Erythroblast (primary cell): ENCODE measurements around the gene PRPF6.

Experiments
- DNase-seq, 2 experiments: peaks; one replicate each; lab custom pipeline; 2025; lab: John Stamatoyannopoulos, UW
- GATA1 ChIP-seq: IDR thresholded peaks from 2 replicates; pipeline ENCODE4 v1.6.1; 2011; ENCODE audit warnings: low read depth, mild to moderate bottlenecking, control low read depth, low read length, moderate library complexity
- POLR2A ChIP-seq: IDR thresholded peaks from 2 replicates; pipeline ENCODE4 v1.6.1; 2011; ENCODE audit warnings: mild to moderate bottlenecking, low read length

Gene PRPF6

DNA sequence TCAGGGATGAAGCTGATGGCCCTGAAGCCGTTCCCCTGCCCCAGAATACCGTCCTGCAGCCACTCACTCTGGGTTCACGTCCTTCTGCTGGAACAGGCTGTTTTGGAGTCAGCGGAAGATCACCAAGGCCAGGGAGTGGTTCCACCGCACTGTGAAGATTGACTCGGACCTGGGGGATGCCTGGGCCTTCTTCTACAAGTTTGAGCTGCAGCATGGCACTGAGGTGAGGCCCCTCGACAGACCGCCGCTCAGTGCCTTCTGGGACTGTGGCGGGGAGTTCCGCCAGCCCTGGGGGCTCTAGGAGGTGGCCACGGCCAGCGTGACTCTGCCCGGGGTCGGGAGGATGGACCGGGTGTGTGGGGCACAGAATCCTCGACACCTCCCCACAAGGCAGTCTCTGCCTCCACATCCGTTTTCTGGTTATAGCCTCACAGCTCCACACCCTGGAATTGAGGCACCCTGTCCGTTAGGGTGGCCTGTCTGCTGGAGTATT is 50.9 kb downstream of the PRPF6 start:
- DNase-seq, result no peak
- TF ChIP-seq POLR2A (no peak), GATA1 (no peak)

DNA sequence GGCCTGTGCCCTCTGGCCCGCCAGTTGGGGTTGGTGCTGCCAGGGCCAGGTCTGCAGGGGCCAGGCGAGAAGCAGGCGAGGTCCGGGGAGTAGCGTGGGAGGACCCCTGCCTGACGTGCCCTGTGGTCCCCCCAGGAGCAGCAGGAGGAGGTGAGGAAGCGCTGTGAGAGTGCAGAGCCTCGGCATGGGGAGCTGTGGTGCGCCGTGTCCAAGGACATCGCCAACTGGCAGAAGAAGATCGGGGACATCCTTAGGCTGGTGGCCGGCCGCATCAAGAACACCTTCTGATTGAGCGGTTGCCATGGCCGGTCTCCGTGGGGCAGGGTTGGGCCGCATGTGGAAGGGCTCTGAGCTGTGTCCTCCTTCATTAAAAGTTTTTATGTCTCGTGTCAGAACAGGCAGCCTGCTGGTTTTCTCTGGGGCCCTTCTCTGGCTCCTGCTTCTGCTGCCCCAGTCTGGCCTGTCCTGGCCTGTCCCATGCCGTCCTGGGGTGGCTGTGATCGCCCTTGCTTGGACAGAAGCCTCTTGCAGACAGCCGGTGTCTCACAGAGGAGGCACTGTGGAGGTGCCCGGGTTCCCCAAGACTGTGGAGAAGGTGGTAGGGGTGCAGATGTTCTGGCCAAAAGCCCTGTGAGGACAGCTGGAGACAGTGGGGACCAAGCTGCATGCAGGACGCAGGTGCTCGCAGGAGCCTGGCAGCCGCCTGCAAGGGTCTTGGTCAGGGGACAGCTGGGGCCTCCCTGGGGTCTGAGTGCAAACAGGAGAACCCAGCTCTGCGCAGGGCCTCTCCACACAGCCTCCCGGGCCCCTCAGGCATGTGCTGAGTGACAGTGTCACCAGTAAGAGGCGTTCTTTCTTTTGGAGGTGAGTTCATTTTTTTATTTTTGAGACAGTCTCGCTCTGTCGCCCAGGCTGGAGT is 52.0 kb downstream of the PRPF6 start:
- TF ChIP-seq POLR2A (no peak), GATA1 (no peak)

DNA sequence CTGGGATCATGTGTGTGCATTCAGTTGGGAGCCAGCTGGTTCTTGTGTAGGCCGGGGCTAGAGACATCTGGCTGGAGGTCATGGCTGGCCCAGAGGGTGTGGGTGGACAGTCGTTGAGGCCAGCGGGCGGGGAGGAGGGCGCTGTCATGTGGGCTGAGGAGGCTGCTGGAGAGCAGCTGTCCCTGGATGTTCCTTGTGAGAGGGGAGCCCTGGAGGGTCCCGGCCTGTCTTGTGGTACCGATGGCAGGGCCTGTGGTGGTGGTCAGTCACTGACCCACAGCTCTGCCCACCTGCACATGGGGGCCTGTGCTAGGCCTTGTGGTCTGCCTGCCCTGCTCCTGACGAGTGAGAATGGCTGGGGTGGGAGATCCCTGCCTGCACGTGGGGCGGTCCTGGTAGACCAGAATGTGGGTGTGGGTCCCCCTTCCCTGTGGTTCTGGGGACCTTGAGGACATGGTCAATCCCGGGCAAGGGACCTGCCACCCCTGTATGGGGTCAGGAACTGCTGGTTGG is 53.1 kb downstream of the PRPF6 start:
- no peak for TF ChIP-seq POLR2A
- TF ChIP-seq GATA1, result no peak
- DNase-seq, result no peak

More for the DNA sequence above, 52.0 kb downstream of the PRPF6 start:
- no peak for DNase-seq

DNA sequence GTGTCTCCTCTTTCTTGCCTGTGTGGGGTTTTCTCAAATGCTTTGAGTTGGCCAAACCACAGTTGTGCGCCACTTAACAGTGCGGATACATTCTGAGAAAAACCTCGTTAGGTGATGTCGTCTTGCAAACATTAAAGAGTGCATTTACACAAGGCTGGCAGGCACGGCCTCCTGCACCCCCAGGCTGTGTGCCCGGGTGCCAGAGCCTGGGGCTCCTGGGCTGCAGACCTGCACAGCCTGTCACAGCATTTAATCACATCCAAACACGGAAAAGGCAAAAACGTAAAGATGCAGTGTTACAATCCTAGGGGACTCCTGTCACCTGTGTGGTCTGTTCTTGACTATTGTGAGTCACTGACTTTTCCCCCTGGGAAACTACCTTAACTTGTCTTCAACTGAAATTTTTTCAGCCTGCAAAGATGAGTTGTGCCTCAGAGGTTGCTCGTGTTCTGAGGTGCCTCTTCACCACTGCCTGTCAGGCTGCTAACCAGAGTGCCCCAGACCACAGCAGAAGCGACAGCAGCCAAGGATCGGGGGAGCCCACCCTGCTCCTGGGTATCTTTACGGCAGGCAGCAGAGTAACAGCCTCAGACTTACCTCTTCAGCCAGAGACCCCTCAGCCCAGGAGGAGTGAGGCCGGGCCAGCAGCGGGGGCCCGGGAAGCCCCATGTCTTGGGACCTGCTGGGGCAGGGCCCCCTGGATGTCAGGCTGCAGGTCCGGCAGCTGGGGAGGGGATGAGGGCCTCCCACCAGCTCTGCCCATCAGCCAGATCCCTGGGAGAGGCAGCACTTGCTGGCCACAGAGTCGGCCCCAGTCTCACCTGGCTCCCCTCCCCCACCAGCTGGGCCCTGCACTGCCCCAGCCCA is 54.4 kb downstream of the PRPF6 start:
- no peak for DNase-seq
- TF ChIP-seq POLR2A (no peak), GATA1 (no peak)

DNA sequence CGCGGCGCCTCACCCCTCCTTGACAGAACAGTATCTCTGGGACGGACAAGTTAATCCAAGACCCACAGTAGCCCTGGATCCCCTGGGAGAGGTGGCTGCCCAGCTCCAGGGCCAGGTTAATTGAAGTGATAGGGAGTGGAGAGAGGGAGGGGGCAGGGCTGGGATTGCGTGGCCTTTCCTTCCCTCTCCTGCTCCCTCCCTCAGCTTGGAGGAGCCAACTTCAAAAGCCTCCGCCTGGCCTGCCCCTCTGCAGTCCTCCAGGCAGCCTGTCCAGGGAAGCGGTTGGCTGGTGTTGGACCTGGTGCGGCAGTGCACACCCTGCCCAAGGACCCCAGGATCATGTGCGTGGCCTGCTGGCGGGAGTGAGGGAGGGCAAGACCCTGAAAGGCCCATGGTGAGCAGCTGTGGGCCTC is 55.0 kb downstream of the PRPF6 start, which contains the start of gene C20orf204:
Gene C20orf204 (plus strand): TSS at position 250 of the 413 bp plus-strand sequence. CDS start 142 bp downstream, at position 392.
- TF ChIP-seq GATA1, result no peak
- no peak for TF ChIP-seq POLR2A
- no peak for DNase-seq

DNA sequence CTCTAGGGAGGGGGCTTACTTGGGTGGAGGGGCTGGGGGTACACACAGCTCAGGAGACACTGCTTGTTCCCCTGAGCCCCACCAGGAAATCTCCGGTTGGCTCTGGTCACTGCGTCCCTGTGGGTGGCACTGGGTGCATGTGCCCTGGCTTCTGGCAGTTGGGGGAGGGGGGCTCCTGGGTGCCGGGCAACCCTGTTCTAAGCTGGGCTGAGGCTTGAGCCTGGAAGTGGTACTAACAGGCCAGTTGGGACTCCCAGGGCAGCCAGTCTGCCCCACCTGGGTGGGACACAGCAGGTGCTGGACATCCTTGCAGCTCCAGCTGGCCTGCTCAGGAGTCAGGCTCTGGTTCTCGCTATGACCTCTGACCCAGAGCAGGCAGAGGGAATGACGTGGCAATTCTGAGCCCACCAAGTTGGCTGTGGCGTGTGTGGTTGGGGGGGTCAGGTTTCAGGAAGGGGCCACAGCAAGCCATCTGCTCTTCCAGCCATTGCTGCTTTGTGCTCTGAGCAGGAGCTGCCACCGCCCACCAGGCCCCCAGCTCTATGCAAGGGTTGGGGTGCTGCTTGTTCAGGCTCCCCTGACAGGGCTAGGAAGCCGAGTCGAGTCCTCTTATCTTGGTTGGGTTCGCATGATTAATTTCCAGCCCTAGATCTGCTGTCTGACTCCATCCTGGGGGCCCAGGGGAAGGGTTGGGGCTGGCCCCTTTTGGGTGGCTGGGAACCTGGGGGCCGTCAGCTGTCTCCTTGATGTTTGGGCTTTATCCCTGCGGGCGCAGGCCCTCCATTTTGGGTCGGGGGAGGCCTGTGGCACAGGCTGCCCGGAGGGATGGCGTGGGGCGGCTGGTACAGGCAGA is 55.6 kb downstream of the PRPF6 start:
- no peak for DNase-seq
- TF ChIP-seq POLR2A, result no peak
- no peak for TF ChIP-seq GATA1

DNA sequence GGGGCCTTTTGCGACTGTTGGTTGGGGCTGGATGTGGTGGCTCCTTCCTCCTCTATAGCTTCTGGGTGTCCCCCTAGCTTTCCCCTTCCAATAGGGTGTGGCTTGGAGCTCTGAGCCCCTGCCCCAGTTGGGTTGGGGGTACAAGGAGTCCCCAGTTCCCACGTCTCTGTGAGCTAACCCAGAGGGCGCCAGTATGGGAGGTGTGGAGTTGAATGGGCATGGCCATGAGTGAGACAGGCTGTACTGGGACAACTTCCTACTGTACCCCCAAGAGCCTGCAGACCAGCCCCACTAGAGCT is 56.2 kb downstream of the PRPF6 start:
- TF ChIP-seq POLR2A (no peak), GATA1 (no peak)

DNA sequence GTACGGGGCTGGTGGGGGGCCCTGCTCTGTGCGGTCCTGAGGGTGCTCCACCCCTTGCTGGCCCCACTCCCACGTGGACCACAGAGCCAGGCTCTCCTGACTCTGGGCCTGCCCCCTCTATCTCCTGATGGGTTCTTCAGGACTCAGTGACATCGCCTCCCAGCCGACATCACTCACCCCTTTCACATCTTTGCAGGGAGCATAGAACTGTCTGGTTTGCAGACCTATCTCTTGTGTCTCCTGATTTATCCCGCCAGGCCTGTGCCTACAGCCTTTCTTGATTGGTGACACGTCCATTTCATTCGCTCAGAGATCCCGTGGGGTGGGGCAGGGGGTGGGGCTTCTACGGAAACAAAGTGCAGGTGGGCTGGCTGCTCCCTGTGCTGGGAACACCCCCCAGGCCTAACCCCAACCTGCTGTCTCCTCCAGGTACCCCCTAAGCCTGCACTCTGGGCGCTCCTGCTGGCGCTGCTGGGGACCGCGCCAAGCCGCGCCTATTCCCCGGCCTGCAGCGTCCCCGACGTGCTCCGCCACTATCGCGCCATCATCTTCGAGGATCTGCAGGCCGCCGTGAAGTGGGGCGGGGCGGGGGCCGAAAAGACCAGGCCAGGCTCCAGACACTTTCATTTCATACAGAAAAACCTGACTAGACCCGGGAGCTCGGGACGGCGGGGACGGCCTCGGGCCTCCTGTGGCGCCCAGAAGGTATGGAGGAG is 56.7 kb downstream of the PRPF6 start:
- peak; percentile 32 to 46 for DNase-seq
- TF ChIP-seq GATA1, result no peak
- TF ChIP-seq POLR2A, result no peak

More for the DNA sequence above, 56.2 kb downstream of the PRPF6 start:
- DNase-seq, result no peak

DNA sequence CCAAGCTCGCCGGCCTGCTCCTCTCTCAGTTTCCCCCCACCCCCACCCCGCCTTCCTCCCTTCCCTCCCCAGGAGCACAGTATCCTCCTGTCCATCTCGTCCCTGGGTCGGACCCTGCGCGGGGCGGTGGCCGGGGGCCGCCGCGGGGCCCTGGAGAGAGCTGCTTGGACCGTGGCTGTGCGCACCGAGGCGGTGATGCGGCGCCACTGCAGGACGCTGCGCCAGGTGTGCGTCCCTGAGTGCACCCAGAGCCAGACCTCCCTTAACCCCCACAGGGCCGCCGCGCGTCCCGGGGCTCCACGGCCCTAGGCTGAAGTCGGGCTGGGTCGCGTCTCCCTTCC is 57.3 kb downstream of the PRPF6 start:
- peak in 1 of 2 experiments; percentile 58 for DNase-seq
- TF ChIP-seq GATA1 (no peak), POLR2A (no peak)

DNA sequence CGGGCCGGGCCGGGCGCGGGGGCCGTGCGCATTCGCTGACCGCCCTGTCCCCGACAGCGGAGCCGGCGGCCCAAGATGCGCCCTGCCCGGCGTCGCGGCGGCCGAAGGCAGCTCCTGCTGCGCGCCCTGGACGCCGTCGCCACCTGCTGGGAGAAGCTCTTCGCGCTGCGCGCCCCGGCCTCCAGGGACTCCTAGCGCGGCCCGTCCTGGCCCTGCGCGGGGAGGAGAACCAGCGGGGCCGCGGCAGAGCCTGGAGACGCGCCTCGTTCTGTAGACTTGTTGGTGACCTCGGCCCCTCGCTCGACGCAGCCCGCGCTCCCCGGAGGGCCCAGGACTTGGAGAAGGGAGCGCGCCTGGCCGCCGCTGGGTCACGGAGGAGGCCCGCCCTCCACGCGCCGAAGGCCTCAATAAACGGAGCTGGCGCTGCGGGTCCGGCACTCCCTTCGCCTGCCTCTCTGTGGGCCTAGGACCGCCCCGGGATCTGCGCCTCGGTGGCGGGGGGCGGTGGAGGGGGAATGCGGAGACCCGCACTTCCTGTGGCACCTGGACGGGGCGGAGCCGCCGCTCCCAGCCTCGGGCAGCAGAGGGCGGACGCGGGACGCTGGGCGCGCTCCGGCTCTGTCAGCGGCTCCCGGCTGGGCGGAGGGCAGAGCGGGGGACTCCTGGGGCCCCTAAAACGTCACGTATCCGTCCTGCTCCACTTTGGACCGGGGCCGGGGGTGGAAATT is 57.8 kb downstream of the PRPF6 start:
- TF ChIP-seq POLR2A (no peak), GATA1 (no peak)
- peak; percentile 79 to 82 for DNase-seq

DNA sequence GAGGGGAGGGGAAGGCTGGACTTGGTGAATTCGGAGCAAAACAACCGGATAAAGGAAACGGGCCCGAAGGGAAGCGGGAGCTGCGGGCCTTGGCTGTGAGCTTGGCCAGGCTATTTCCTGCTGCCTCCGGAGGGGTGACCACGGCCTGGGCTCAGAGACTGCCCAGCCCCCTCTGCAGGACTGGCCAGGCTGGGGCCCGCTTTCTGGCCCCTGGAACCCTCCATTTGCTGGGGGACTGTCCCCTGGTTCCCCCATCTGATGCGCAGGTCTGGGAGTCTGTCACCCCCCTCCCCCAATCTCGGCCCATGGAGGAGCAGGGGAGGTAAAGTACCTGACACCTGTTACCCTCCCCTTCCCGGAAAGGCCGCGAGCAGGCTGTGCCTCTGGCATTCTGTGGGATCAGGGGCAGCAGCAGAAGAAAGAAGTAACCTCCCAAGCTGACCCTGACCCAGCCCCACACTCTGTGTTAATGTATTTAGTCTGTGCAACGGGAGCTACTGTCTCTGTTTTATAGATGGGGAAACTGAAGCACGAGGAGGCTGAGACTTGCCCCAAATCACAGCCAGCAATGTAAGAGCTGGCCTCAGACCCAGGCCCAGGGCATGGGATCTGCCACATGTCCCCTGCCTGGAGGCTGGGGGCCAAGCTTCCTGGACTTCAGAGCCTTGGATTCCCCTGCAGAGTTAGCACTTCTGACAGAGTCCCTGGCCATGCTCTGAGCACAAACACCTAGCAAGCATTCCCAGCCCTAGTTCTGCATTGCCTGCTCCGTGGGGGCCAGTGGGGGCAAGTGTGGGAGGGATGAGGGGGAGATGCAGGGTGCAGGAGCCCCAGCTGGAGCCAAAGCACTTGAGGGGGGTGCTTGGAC is 58.6 kb downstream of the PRPF6 start:
- no peak for DNase-seq
- TF ChIP-seq POLR2A, result no peak
- TF ChIP-seq GATA1, result no peak
